Loucy (cell line): ENCODE data around the gene FALEC.

Experiments used
- EZH2phosphoT487 ChIP-seq: fragments of 200-600 bp; IDR thresholded peaks from 2 replicates; pipeline ENCODE4 v1.6.1; 2018; ENCODE audit warnings: antibody characterized with exemption, mild to moderate bottlenecking, moderate library complexity, borderline replicate concordance
- TF ChIP-seq, protein P1 (sequence below): fragments of 200-600 bp; sonication (generic); conservative IDR thresholded peaks from 2 replicates; pipeline ENCODE4 v1.5.1; 2014; ENCODE audit warnings: mild to moderate bottlenecking, antibody characterized with exemption, low read length

DNA sequence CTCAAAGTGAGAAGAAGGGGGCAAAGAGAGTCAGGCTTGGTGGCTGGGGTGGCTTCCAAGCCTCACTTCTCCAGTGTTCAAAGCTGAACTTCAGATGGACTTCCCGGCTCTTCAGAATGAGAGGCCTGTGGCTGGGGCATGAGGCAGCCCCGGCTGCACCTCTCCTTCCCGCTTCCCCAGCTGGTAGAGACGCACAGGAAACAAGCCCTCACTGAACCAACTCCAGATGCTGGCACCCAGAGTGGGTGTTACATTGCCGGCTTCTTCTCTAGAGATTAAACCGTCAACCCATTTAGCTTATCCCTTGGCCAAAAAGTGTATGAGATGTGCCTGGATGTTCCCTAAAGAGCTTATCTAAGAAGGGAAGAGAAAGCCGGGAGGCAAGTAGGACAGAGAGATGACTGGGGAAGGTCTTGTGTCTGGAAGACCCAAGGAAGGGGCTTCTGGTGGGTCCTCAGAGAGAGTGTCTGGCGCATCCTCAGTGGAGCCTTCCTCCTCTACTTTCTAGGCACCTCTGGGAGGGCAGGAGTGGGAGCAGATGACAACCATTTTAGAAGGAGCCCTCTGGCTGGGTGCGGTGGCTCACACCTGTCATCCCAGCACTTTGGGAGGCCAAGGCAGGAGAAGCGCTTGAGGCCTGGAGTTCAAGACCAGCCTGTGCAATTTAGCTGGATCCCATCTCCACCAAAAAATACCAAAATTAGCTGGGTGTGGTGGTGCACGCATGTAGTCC, 35.7 kb downstream of the FALEC start:
- TF ChIP-seq, protein P1, sequence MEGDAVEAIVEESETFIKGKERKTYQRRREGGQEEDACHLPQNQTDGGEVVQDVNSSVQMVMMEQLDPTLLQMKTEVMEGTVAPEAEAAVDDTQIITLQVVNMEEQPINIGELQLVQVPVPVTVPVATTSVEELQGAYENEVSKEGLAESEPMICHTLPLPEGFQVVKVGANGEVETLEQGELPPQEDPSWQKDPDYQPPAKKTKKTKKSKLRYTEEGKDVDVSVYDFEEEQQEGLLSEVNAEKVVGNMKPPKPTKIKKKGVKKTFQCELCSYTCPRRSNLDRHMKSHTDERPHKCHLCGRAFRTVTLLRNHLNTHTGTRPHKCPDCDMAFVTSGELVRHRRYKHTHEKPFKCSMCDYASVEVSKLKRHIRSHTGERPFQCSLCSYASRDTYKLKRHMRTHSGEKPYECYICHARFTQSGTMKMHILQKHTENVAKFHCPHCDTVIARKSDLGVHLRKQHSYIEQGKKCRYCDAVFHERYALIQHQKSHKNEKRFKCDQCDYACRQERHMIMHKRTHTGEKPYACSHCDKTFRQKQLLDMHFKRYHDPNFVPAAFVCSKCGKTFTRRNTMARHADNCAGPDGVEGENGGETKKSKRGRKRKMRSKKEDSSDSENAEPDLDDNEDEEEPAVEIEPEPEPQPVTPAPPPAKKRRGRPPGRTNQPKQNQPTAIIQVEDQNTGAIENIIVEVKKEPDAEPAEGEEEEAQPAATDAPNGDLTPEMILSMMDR = no peak
- TF ChIP-seq EZH2phosphoT487 = no peak
